H1 (cell line): Measurements from ENCODE around the gene KLF7. TPM values are rescaled to one million over a fixed set of nuclear protein-coding genes. Genes with fewer than 3 reads are reported as not detected.

ENCODE experiments used
- KDM1A ChIP-seq: fragments of 200-600, 300-600 bp; sonication (generic); IDR thresholded peaks from 2 replicates; pipeline ENCODE4 v1.7.1; 2016; ENCODE audit warnings: mild to moderate bottlenecking, low read length, borderline replicate concordance
- PHF8 ChIP-seq: fragments of 200-600 bp; sonication (generic); conservative IDR thresholded peaks from 2 replicates; pipeline ENCODE4 v1.7.1; 2012; ENCODE audit warnings: low read depth, mild to moderate bottlenecking, inconsistent platforms, low read length, moderate library complexity
- POU5F1 ChIP-seq: IDR thresholded peaks from 2 replicates; pipeline ENCODE4 v1.6.1; 2011; ENCODE audit warnings: low read depth, mild to moderate bottlenecking, low read length, moderate library complexity
- polyA plus RNA-seq, 7 experiments: library from polyadenylated mRNA; depleted of rRNA in 3 of 7; stranded (reverse) in 5 of 7; unstranded in 2 of 7; fragments of >200 nt in 5 of 7; fragments of 200-250 nt in 2 of 7; gene quantifications; 1 replicate in 5 of 7; 2 replicates in 1 of 7; 4 replicates in 1 of 7; pipeline versions ENCODE4 v1.2.1 to v1.2.3, GENCODE V29; 2011 to 2013; ENCODE audit warnings: missing spikeins in 2 of 7, mixed read lengths in 2 of 7
- total RNA-seq: library from RNA; stranded (reverse); fragmentation: NEBNext Ultra II Directional; extraction: Animal tissue kit (Norgen Biotek cat#: 25700); gene quantifications from 2 replicates; pipeline ENCODE4 v1.2.1, GENCODE V29; 2021
- TF ChIP-seq, protein P1 (sequence below): IDR thresholded peaks from 2 replicates; pipeline ENCODE4 v1.6.1; 2012; ENCODE audit warnings: low read length, inconsistent platforms

KLF7 gene
- total and polyA plus RNA-seq, 2 of the 8 experiments (the other 6 are each of a cell fraction or from before 2014, with no cell fraction given): 9.6 to 23.3 TPM

DNA sequence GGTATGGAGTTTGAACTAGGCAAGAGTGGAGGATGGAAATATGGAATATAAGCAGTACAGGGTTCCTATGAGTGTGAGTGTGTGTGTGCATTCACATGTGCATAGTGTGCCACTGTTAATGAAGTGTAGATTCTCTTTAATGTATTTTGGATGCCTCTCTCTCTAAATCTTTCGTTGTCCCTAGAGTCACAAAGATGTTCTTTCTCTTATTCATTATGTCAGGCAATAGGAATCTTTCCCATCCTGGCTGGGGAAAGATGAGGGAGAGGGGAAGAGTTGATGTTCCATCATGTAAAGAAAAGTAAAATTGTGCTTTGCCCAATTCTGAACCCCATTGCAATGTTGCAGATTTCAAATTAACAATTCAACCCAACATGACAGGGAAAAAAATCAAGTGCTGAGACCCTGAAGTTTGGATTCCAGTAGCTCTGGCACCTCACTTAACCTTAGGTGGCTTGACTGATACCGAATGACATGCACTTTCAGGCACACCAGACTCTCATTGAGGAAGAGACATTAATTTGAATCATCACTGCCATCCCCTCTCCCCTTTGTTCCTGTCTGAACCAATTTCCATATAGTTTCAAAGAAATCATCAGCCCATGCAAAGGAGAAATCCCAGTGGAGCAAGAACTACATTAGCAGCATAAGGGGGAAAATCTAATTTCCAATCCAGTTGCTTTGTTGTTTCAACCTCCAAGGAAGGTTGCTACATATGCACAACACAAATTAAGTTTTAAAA lies 28.0 kb downstream of the KLF7 start (continued):
- TF ChIP-seq, protein P1, sequence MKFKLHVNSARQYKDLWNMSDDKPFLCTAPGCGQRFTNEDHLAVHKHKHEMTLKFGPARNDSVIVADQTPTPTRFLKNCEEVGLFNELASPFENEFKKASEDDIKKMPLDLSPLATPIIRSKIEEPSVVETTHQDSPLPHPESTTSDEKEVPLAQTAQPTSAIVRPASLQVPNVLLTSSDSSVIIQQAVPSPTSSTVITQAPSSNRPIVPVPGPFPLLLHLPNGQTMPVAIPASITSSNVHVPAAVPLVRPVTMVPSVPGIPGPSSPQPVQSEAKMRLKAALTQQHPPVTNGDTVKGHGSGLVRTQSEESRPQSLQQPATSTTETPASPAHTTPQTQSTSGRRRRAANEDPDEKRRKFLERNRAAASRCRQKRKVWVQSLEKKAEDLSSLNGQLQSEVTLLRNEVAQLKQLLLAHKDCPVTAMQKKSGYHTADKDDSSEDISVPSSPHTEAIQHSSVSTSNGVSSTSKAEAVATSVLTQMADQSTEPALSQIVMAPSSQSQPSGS: no peak
- TF ChIP-seq PHF8 (no peak), KDM1A (no peak), POU5F1 (no peak)
